Kidney (tissue), 14 donors: Measurements from ENCODE around the gene PLA2G4A. TPM values are rescaled to one million over a fixed set of nuclear protein-coding genes. Genes with fewer than 3 reads are reported as not detected.
A peak's percentile ranks its signal among the peaks of the same experiment; 100 is the strongest.

Experiments used
- DNase-seq, 5 donors: peaks; one replicate each; pipeline ENCODE4 v3.0.0-alpha.2; 2013 to 2020
- FAIRE-seq: peaks from 2 replicates; lab custom pipeline; 2012; peaks lifted over from hg19 to GRCh38; lab: Jason Lieb, UNC
- H3K27ac ChIP-seq, 2 donors: one replicate each; pipeline ENCODE4 v1.7.0; 2013; ENCODE audit warnings: low read depth in 2 of 2, low read length in 2 of 2, inconsistent platforms in 1 of 2
- H3K27me3 ChIP-seq: one replicate; pipeline ENCODE4 v1.7.1; 2013; ENCODE audit warnings: low read length, inconsistent platforms; ENCODE audit not compliant: control insufficient read depth, insufficient read depth
- H3K36me3 ChIP-seq, 3 donors: one replicate each; pipeline versions ENCODE4 v1.7.0 to v1.7.1; 2013; ENCODE audit warnings: low read length in 3 of 3, control low read depth in 1 of 3, inconsistent platforms in 1 of 3; ENCODE audit not compliant: insufficient read depth in 3 of 3, control insufficient read depth in 2 of 3
- H3K4me1 ChIP-seq, 3 donors: one replicate each; pipeline versions ENCODE4 v1.7.0 to v1.7.1; 2013; ENCODE audit warnings: low read length in 3 of 3, inconsistent platforms in 1 of 3, low read depth in 1 of 3; ENCODE audit not compliant: control insufficient read depth in 2 of 3, insufficient read depth in 2 of 3
- H3K4me3 ChIP-seq, 3 donors: one replicate each; pipeline versions ENCODE4 v1.7.0 to v1.8.1; 2013; ENCODE audit warnings: low read length in 3 of 3, control low read depth in 1 of 3, inconsistent platforms in 1 of 3
- H3K9ac ChIP-seq, 3 donors: one replicate each; pipeline versions ENCODE4 v1.7.0 to v1.7.1; 2013; ENCODE audit warnings: low read length in 3 of 3, control low read depth in 1 of 3, inconsistent platforms in 1 of 3
- H3K9me3 ChIP-seq, 3 donors: one replicate each; pipeline versions ENCODE4 v1.7.0 to v1.7.1; 2013; ENCODE audit warnings: low read length in 3 of 3, control low read depth in 1 of 3, inconsistent platforms in 1 of 3; ENCODE audit not compliant: control insufficient read depth in 2 of 3, insufficient read depth in 1 of 3
- intact Hi-C: fragments of 100-400 bp; cut with DNase I; formaldehyde crosslinking; loops from one replicate; pipeline ENCODE4 v1.11.1; 2022
- polyA plus RNA-seq: library from polyadenylated mRNA; stranded (reverse); fragments of 350-450 nt; fragmentation: Illumina TruSeq; extraction: RNeasy Lipid Tissue Mini Kit (QIAGEN cat#74804); gene quantifications from one replicate; pipeline ENCODE4 v1.2.3, GENCODE V29; 2014; ENCODE audit warnings: low read depth, low replicate concordance; ENCODE audit not compliant: insufficient read depth
- total RNA-seq: library from RNA; stranded (reverse); fragmentation: NEBNext Ultra II Directional; extraction: Animal tissue kit (Norgen Biotek cat#: 25700); gene quantifications from one replicate; pipeline ENCODE4 v1.2.1, GENCODE V29; 2021
- TF ChIP-seq, protein P1 (sequence below): IDR thresholded peaks from 3 replicates; pipeline ENCODE4 v1.5.1; 2012; ENCODE audit warnings: mild to moderate bottlenecking, moderate library complexity, borderline replicate concordance; ENCODE audit not compliant: insufficient read depth; ENCODE audit errors: extremely low read depth
- donor health status: control.
- donor health status: control.
- donor health status: control.
- donor health status: control.
- donor health status: control.
- donor health status: DM: yes; HTN: yes; CAD: no.
- donor health status: Normal renal cell carcinoma (clear cell type).

Gene PLA2G4A
- total and polyA plus RNA-seq, 2 donors from 2014 or later: 3.4 to 8.4 TPM

DNA sequence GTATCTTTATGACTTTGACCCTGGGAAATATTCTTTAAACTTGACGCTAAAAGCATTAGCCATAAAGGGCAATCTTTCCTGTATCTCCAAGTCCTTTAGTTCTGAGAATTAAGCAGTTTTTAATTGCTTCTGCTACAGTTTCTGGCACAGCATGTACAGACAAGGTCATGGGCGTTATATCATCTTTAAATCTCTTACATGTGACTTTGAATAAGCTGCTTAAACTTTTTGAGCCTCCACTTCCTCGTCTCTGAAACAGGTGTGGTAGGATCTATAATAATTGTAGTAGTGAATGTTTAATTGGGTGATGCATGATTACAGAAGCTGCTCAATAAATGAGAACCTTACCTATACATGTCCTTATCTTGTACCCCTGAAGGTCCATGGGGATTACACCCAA is 153.4 kb downstream of the PLA2G4A start:
- TF ChIP-seq, protein P1, sequence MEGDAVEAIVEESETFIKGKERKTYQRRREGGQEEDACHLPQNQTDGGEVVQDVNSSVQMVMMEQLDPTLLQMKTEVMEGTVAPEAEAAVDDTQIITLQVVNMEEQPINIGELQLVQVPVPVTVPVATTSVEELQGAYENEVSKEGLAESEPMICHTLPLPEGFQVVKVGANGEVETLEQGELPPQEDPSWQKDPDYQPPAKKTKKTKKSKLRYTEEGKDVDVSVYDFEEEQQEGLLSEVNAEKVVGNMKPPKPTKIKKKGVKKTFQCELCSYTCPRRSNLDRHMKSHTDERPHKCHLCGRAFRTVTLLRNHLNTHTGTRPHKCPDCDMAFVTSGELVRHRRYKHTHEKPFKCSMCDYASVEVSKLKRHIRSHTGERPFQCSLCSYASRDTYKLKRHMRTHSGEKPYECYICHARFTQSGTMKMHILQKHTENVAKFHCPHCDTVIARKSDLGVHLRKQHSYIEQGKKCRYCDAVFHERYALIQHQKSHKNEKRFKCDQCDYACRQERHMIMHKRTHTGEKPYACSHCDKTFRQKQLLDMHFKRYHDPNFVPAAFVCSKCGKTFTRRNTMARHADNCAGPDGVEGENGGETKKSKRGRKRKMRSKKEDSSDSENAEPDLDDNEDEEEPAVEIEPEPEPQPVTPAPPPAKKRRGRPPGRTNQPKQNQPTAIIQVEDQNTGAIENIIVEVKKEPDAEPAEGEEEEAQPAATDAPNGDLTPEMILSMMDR: no peak
- intact Hi-C loops: loop anchor here (10.0 kb wide), 1 partner anchor 377 kb away; no protein-coding TSS in a partner anchor
- no peaks in the 10 kb centered on the region for H3K4me1 ChIP-seq
- FAIRE-seq (no peak), DNase-seq (no peak)
- H3K4me3 ChIP-seq: no peak overlapping the region
- H3K9me3 ChIP-seq: no peaks in the 10 kb centered on the region
- no peaks in the 10 kb centered on the region for H3K36me3 ChIP-seq
- H3K27me3 ChIP-seq: no peaks in the 10 kb centered on the region
- H3K27ac ChIP-seq: no peak overlapping the region
- no peak overlapping the region for H3K9ac ChIP-seq

DNA sequence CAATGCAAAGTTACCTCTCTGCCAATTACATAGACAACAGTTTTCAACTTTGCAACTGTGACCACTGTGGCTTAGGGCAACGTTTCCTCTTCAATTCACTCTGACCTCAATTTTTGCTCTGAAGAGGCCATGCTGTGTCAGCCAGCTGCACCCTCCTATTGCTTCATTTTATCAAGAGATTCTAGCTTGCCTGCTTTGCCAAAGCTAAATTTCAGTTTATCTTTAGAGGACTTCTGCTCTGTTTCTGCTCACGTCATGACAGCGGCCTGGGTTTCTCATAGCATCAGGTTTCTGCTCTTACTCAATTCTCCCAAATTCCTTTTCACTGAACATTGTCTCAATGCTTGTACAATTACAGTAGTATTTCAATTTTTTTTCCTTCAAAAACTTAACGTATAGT is 154.6 kb downstream of the PLA2G4A start:
- Histone ChIP-seq H3K9me3 (no peaks in the 10 kb centered on the region), H3K4me3 (no peak overlapping the region), H3K9ac (no peak overlapping the region), H3K27me3 (no peaks in the 10 kb centered on the region), H3K27ac (no peak overlapping the region), H3K4me1 (no peaks in the 10 kb centered on the region), H3K36me3 (no peaks in the 10 kb centered on the region)
- FAIRE-seq: no peak
- TF ChIP-seq, protein P1: no peak
- intact Hi-C loops: loop anchor here (10.0 kb wide), 1 partner anchor 379 kb away; no protein-coding TSS in a partner anchor
- DNase-seq: peak in 1 of 5 donors; percentile 33

DNA sequence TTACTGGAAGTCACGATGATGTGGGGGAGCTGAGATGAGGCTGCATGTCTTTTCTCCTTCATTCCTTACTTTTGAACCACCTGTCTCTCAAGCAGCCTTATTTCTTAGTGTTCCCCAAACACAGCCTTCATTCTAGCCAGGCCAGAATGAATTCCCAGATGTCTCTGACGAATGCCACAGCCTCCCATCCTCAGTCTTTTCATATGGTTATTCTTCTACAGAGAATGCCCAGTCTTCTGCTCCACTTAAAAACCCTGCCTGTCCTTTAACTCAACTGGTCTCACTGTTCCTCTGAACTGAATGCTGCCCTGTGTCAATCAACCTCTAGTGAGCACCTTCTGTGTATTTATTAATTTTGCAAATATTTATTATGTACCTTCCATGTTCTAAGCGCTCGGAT is 156.2 kb downstream of the PLA2G4A start:
- FAIRE-seq (no peak), DNase-seq (no peak)
- no peak overlapping the region for H3K4me3 ChIP-seq
- no peak overlapping the region for H3K27ac ChIP-seq
- intact Hi-C loops: loop anchor here (10.0 kb wide), 1 partner anchor 380 kb away; no protein-coding TSS in a partner anchor
- no peak overlapping the region for H3K9ac ChIP-seq
- no peaks in the 10 kb centered on the region for H3K27me3 ChIP-seq
- TF ChIP-seq, protein P1: no peak
- H3K4me1 ChIP-seq: no peaks in the 10 kb centered on the region
- H3K36me3 ChIP-seq: no peaks in the 10 kb centered on the region
- no peaks in the 10 kb centered on the region for H3K9me3 ChIP-seq
